HEK293 (cell line): ENCODE measurements around the gene IGFLR1.

Experiments
- BCL11B ChIP-seq: fragments of 450-650 bp; formaldehyde crosslinking; IDR thresholded peaks from 2 replicates; pipeline ENCODE4 v1.5.1; 2016; ENCODE audit warnings: low read depth, missing biosample characterization, missing genetic modification characterization
- MEIS1 ChIP-seq: sonication (generic); formaldehyde crosslinking; IDR thresholded peaks from 2 replicates; pipeline ENCODE4 v1.8.1; 2022; ENCODE audit warnings: missing genetic modification reagents, mild to moderate bottlenecking, borderline replicate concordance
- SETDB1 ChIP-seq: IDR thresholded peaks from one replicate; pipeline ENCODE4 v1.6.1; 2017; ENCODE audit warnings: mild to moderate bottlenecking, low read length, moderate library complexity, mixed read lengths; ENCODE audit not compliant: insufficient read length
- ZNF23 ChIP-seq: fragments of 450-650 bp; formaldehyde crosslinking; IDR thresholded peaks from 2 replicates; pipeline ENCODE4 v1.5.1; 2016; ENCODE audit warnings: missing biosample characterization, missing genetic modification characterization, borderline replicate concordance
- ZNF335 ChIP-seq: fragments of 450-650 bp; formaldehyde crosslinking; conservative IDR thresholded peaks from 2 replicates; pipeline ENCODE4 v1.5.1; 2016; ENCODE audit warnings: missing biosample characterization, missing genetic modification characterization
- ZNF37A ChIP-seq: fragments of 450-650 bp; IDR thresholded peaks from 2 replicates; pipeline ENCODE4 v1.5.1; 2018; ENCODE audit warnings: missing biosample characterization, missing genetic modification characterization
- ZNF423 ChIP-seq: fragments of 450-650 bp; formaldehyde crosslinking; IDR thresholded peaks from 2 replicates; pipeline ENCODE4 v1.5.1; 2016; ENCODE audit warnings: missing biosample characterization, missing genetic modification characterization
- ZNF433 ChIP-seq: fragments of 450-650 bp; formaldehyde crosslinking; IDR thresholded peaks from 2 replicates; pipeline ENCODE4 v1.5.1; 2016; ENCODE audit warnings: missing biosample characterization, missing genetic modification characterization, low read depth
- ZNF510 ChIP-seq: fragments of 450-650 bp; formaldehyde crosslinking; IDR thresholded peaks from 2 replicates; pipeline ENCODE4 v1.5.1; 2018; ENCODE audit warnings: mild to moderate bottlenecking, missing genetic modification characterization, missing biosample characterization; ENCODE audit not compliant: insufficient replicate concordance
- ZNF521 ChIP-seq: fragments of 450-650 bp; formaldehyde crosslinking; IDR thresholded peaks from 2 replicates; pipeline ENCODE4 v1.5.1; 2017; ENCODE audit warnings: missing biosample characterization, mild to moderate bottlenecking, missing genetic modification characterization
- ZNF548 ChIP-seq: fragments of 450-650 bp; formaldehyde crosslinking; IDR thresholded peaks from 2 replicates; pipeline ENCODE4 v1.5.1; 2016; ENCODE audit warnings: missing biosample characterization, missing genetic modification characterization
- ZNF654 ChIP-seq: fragments of 450-650 bp; formaldehyde crosslinking; IDR thresholded peaks from 2 replicates; pipeline ENCODE4 v1.5.1; 2016; ENCODE audit warnings: low read depth, missing biosample characterization, missing genetic modification characterization
- ZNF660 ChIP-seq: fragments of 450-650 bp; IDR thresholded peaks from 2 replicates; pipeline ENCODE4 v1.5.1; 2018; ENCODE audit warnings: missing biosample characterization, mild to moderate bottlenecking, missing genetic modification characterization
- ZNF677 ChIP-seq: fragments of 450-650 bp; IDR thresholded peaks from 2 replicates; pipeline ENCODE4 v1.5.0; 2018; ENCODE audit warnings: missing biosample characterization, mild to moderate bottlenecking, missing genetic modification characterization, moderate library complexity
- ZNF701 ChIP-seq: fragments of 450-650 bp; formaldehyde crosslinking; IDR thresholded peaks from 2 replicates; pipeline ENCODE4 v1.5.1; 2016; ENCODE audit warnings: missing biosample characterization, missing genetic modification characterization
- ZNF747 ChIP-seq: fragments of 450-650 bp; formaldehyde crosslinking; IDR thresholded peaks from 2 replicates; pipeline ENCODE4 v1.5.1; 2016; ENCODE audit warnings: missing biosample characterization, missing genetic modification characterization
- ZNF843 ChIP-seq: fragments of 450-650 bp; formaldehyde crosslinking; IDR thresholded peaks from 2 replicates; pipeline ENCODE4 v1.5.1; 2016; ENCODE audit warnings: missing biosample characterization, missing genetic modification characterization
- TF ChIP-seq, protein P1 (sequence below): fragments of 450-650 bp; formaldehyde crosslinking; IDR thresholded peaks from 2 replicates; pipeline ENCODE4 v1.5.1; 2016; ENCODE audit warnings: missing biosample characterization, missing genetic modification characterization
- TF ChIP-seq, protein P2 (sequence below): fragments of 450-650 bp; formaldehyde crosslinking; IDR thresholded peaks from 2 replicates; pipeline ENCODE4 v1.5.1; 2016; ENCODE audit warnings: missing biosample characterization, missing genetic modification characterization, borderline replicate concordance
- TF ChIP-seq, protein P3 (sequence below): fragments of 450-650 bp; formaldehyde crosslinking; IDR thresholded peaks from 2 replicates; pipeline ENCODE4 v1.5.1; 2016; ENCODE audit warnings: missing biosample characterization, missing genetic modification characterization
- TF ChIP-seq, protein P4 (sequence below): fragments of 450-650 bp; formaldehyde crosslinking; IDR thresholded peaks from 2 replicates; pipeline ENCODE4 v1.5.1; 2016; ENCODE audit warnings: missing biosample characterization, missing genetic modification characterization
- TF ChIP-seq, protein P5 (sequence below): fragments of 450-650 bp; formaldehyde crosslinking; conservative IDR thresholded peaks from 2 replicates; pipeline ENCODE4 v1.5.1; 2016; ENCODE audit warnings: low read depth, missing biosample characterization, missing genetic modification characterization
- TF ChIP-seq, protein P6 (sequence below): fragments of 450-650 bp; formaldehyde crosslinking; IDR thresholded peaks from 2 replicates; pipeline ENCODE4; 2016; ENCODE audit warnings: missing biosample characterization, missing genetic modification characterization
- TF ChIP-seq, protein P7 (sequence below): fragments of 450-650 bp; formaldehyde crosslinking; IDR thresholded peaks from 2 replicates; pipeline ENCODE4 v1.5.1; 2016; ENCODE audit warnings: missing biosample characterization, missing genetic modification characterization, borderline replicate concordance

Gene IGFLR1

DNA sequence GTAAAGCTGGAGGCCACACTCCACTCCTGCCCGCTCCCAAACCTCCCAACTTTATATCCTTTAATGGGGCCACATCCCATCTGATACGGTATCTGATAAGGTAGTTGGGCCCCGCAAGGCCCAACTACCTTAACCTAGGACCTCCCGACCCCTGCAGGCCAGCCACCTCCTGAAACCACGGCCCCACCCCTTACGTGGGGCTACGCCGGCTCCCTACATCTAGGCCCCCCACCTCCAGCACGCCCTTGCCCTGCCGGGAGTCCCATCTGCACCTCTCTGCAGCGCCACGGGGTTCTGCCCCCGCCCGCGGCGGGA, 2.2 kb downstream of the IGFLR1 start (continued):
- TF ChIP-seq SETDB1: no peak
- TF ChIP-seq ZNF654 (tag by site-specific recombination): no peak
- TF ChIP-seq, protein P1, sequence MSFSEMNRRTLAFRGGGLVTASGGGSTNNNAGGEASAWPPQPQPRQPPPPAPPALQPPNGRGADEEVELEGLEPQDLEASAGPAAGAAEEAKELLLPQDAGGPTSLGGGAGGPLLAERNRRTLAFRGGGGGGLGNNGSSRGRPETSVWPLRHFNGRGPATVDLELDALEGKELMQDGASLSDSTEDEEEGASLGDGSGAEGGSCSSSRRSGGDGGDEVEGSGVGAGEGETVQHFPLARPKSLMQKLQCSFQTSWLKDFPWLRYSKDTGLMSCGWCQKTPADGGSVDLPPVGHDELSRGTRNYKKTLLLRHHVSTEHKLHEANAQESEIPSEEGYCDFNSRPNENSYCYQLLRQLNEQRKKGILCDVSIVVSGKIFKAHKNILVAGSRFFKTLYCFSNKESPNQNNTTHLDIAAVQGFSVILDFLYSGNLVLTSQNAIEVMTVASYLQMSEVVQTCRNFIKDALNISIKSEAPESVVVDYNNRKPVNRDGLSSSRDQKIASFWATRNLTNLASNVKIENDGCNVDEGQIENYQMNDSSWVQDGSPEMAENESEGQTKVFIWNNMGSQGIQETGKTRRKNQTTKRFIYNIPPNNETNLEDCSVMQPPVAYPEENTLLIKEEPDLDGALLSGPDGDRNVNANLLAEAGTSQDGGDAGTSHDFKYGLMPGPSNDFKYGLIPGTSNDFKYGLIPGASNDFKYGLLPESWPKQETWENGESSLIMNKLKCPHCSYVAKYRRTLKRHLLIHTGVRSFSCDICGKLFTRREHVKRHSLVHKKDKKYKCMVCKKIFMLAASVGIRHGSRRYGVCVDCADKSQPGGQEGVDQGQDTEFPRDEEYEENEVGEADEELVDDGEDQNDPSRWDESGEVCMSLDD (tag by site-specific recombination): peak; percentile 66
- TF ChIP-seq ZNF23 (tag by site-specific recombination): no peak
- TF ChIP-seq ZNF747 (tag by site-specific recombination): no peak
- TF ChIP-seq, protein P2, sequence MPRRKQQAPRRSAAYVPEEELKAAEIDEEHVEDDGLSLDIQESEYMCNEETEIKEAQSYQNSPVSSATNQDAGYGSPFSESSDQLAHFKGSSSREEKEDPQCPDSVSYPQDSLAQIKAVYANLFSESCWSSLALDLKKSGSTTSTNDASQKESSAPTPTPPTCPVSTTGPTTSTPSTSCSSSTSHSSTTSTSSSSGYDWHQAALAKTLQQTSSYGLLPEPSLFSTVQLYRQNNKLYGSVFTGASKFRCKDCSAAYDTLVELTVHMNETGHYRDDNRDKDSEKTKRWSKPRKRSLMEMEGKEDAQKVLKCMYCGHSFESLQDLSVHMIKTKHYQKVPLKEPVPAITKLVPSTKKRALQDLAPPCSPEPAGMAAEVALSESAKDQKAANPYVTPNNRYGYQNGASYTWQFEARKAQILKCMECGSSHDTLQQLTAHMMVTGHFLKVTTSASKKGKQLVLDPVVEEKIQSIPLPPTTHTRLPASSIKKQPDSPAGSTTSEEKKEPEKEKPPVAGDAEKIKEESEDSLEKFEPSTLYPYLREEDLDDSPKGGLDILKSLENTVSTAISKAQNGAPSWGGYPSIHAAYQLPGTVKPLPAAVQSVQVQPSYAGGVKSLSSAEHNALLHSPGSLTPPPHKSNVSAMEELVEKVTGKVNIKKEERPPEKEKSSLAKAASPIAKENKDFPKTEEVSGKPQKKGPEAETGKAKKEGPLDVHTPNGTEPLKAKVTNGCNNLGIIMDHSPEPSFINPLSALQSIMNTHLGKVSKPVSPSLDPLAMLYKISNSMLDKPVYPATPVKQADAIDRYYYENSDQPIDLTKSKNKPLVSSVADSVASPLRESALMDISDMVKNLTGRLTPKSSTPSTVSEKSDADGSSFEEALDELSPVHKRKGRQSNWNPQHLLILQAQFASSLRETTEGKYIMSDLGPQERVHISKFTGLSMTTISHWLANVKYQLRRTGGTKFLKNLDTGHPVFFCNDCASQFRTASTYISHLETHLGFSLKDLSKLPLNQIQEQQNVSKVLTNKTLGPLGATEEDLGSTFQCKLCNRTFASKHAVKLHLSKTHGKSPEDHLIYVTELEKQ (tag by site-specific recombination): no peak
- no peak for TF ChIP-seq ZNF701
- no peak for TF ChIP-seq ZNF548
- TF ChIP-seq, protein P3, sequence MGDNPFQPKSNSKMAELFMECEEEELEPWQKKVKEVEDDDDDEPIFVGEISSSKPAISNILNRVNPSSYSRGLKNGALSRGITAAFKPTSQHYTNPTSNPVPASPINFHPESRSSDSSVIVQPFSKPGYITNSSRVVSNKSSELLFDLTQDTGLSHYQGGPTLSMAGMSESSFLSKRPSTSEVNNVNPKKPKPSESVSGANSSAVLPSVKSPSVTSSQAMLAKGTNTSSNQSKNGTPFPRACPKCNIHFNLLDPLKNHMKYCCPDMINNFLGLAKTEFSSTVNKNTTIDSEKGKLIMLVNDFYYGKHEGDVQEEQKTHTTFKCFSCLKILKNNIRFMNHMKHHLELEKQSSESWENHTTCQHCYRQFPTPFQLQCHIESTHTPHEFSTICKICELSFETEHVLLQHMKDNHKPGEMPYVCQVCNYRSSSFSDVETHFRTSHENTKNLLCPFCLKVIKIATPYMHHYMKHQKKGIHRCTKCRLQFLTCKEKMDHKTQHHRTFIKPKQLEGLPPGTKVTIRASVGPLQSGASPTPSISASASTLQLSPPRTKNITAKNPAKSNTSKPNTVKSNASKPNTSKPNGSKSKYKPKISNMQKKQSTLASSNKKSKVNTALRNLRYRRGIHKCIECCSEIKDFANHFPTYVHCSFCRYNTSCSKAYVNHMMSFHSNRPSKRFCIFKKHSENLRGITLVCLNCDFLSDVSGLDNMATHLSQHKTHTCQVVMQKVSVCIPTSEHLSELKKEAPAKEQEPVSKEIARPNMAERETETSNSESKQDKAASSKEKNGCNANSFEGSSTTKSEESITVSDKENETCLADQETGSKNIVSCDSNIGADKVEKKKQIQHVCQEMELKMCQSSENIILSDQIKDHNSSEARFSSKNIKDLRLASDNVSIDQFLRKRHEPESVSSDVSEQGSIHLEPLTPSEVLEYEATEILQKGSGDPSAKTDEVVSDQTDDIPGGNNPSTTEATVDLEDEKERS (tag by site-specific recombination): no peak
- TF ChIP-seq ZNF677 (tag by site-specific recombination): 0 out of 2 replicates have a peak, but pooled peaks have one; percentile 18
- no peak for TF ChIP-seq ZNF335 (tag by site-specific recombination)
- no peak for TF ChIP-seq ZNF521
- TF ChIP-seq, protein P4, sequence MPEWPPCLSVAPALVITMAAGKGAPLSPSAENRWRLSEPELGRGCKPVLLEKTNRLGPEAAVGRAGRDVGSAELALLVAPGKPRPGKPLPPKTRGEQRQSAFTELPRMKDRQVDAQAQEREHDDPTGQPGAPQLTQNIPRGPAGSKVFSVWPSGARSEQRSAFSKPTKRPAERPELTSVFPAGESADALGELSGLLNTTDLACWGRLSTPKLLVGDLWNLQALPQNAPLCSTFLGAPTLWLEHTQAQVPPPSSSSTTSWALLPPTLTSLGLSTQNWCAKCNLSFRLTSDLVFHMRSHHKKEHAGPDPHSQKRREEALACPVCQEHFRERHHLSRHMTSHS: no peak
- no peak for TF ChIP-seq ZNF510 (tag by site-specific recombination)
- no peak for TF ChIP-seq MEIS1 (CRISPR knock-in tag)
- TF ChIP-seq, protein P5, sequence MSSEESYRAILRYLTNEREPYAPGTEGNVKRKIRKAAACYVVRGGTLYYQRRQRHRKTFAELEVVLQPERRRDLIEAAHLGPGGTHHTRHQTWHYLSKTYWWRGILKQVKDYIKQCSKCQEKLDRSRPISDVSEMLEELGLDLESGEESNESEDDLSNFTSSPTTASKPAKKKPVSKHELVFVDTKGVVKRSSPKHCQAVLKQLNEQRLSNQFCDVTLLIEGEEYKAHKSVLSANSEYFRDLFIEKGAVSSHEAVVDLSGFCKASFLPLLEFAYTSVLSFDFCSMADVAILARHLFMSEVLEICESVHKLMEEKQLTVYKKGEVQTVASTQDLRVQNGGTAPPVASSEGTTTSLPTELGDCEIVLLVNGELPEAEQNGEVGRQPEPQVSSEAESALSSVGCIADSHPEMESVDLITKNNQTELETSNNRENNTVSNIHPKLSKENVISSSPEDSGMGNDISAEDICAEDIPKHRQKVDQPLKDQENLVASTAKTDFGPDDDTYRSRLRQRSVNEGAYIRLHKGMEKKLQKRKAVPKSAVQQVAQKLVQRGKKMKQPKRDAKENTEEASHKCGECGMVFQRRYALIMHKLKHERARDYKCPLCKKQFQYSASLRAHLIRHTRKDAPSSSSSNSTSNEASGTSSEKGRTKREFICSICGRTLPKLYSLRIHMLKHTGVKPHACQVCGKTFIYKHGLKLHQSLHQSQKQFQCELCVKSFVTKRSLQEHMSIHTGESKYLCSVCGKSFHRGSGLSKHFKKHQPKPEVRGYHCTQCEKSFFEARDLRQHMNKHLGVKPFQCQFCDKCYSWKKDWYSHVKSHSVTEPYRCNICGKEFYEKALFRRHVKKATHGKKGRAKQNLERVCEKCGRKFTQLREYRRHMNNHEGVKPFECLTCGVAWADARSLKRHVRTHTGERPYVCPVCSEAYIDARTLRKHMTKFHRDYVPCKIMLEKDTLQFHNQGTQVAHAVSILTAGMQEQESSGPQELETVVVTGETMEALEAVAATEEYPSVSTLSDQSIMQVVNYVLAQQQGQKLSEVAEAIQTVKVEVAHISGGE (tag by site-specific recombination): no peak
- no peak for TF ChIP-seq ZNF660 (tag by site-specific recombination)
- no peak for TF ChIP-seq ZNF433 (tag by site-specific recombination)
- TF ChIP-seq, protein P6, sequence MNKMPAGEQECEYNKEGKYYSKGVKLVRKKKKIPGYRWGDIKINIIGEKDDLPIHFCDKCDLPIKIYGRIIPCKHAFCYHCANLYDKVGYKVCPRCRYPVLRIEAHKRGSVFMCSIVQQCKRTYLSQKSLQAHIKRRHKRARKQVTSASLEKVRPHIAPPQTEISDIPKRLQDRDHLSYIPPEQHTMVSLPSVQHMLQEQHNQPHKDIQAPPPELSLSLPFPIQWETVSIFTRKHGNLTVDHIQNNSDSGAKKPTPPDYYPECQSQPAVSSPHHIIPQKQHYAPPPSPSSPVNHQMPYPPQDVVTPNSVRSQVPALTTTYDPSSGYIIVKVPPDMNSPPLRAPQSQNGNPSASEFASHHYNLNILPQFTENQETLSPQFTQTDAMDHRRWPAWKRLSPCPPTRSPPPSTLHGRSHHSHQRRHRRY (tag by site-specific recombination): 0 out of 2 replicates have a peak, but pooled peaks have one; percentile 53
- no peak for TF ChIP-seq ZNF843 (tag by site-specific recombination)
- peak; percentile 77 for TF ChIP-seq ZNF423
- TF ChIP-seq ZNF37A (tag by site-specific recombination): no peak
- TF ChIP-seq BCL11B (tag by site-specific recombination): no peak
- TF ChIP-seq, protein P7, sequence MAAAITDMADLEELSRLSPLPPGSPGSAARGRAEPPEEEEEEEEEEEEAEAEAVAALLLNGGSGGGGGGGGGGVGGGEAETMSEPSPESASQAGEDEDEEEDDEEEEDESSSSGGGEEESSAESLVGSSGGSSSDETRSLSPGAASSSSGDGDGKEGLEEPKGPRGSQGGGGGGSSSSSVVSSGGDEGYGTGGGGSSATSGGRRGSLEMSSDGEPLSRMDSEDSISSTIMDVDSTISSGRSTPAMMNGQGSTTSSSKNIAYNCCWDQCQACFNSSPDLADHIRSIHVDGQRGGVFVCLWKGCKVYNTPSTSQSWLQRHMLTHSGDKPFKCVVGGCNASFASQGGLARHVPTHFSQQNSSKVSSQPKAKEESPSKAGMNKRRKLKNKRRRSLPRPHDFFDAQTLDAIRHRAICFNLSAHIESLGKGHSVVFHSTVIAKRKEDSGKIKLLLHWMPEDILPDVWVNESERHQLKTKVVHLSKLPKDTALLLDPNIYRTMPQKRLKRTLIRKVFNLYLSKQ (tag by site-specific recombination): no peak
